HG03457 (cell line): ENCODE measurements around the gene SLCO1B3.
"Not testable (repeated sequence)": the region's sequence is repeated elsewhere in the genome, so short reads cannot be mapped to it uniquely, and the experiment has no call there.

ENCODE experiments used
- ATAC-seq: cut with Tn5 transposase; IDR thresholded peaks from one replicate; pipeline ENCODE4 v1.9.1; 2021; ENCODE audit warnings: moderate number of reproducible peaks; ENCODE audit not compliant: unreplicated experiment

Gene SLCO1B3, protein sequence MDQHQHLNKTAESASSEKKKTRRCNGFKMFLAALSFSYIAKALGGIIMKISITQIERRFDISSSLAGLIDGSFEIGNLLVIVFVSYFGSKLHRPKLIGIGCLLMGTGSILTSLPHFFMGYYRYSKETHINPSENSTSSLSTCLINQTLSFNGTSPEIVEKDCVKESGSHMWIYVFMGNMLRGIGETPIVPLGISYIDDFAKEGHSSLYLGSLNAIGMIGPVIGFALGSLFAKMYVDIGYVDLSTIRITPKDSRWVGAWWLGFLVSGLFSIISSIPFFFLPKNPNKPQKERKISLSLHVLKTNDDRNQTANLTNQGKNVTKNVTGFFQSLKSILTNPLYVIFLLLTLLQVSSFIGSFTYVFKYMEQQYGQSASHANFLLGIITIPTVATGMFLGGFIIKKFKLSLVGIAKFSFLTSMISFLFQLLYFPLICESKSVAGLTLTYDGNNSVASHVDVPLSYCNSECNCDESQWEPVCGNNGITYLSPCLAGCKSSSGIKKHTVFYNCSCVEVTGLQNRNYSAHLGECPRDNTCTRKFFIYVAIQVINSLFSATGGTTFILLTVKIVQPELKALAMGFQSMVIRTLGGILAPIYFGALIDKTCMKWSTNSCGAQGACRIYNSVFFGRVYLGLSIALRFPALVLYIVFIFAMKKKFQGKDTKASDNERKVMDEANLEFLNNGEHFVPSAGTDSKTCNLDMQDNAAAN

DNA sequence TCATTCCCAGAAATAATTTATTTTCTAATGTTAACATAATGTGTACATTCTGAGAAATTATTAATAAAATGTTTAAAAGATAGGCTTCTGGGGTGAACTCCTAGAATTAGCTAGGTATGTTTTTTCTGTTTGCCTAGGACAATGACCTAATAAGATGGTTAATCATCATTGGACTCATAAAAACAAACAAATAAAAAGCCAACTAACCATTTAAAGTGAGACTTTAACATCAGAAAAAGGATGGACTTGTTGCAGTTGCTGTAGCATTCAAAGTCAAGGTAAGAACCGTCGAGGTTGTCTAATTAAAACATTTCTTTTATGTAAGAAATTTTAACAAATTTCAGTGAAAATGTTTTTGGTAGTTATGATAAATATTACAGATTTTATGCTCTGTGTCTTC, at the start of gene SLCO1B3:
Gene SLCO1B3 (plus strand): TSS at position 219 of the 400 bp plus-strand sequence. CDS start 5,034 bp downstream, outside the sequence.
- no peak for ATAC-seq

DNA sequence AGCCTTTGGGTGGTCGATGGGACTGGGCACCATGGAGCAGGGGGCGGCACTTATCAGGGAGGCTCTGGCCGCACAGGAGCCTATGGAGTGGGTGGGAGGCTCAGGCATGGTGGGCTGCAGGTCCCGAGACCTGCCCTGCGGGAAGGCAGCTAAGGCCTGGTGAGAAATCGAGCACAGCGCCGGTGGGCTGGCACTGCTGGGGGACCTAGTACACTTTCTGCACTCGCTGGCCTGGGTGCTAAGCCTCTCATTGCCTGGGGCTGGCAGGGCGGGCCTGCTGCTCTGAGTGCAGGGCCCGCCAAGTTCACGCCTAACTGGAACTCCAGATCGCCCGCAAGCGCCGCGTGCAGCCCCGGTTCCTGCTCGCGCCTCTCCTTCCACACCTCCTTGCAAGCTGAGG, 33.1 kb upstream of the SLCO1B3 start:
- ATAC-seq: no peak

DNA sequence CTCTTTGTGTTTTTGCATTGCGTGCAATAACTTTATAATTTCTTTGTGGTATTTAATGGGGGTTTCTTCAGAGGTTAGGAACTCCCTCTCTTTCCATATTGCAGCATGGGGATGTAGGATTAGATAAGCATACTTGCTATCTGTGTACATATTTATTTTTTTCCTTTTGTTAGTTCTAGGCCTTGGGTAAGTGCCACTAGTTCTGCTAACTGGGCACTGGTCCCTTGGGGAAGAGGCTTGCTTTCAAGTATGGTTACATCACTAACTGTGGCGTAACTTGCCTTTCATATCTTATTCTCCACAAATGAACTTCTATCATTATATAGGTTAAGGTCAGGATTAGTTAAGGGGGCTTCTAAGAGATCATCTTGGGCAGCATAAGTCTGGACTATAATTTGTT, 31.5 kb upstream of the SLCO1B3 start:
- no peak for ATAC-seq

DNA sequence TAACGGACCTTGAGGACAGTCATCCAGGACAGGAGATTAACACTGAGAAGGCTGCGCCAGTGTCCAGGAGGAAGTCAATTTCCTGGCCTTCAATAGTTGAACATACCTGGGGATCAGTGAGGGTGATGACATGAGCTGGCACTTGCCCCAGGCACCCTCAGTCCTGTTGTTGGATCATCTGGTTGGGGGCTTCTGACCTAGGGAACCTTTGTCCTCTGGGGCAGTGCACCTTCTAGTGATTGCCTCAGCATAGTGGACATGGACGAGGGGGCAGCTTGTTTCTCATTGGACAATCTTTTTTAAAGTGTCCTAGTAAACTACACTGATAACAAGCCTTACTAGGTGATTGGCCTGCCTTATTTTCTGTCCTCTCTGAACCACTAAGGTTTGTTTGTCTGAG, 30.5 kb upstream of the SLCO1B3 start:
- ATAC-seq: not testable (repeated sequence)

GRCh38 chr12:20783796-20784357, 26.6 kb upstream of the SLCO1B3 start:
- not testable (repeated sequence) for ATAC-seq

GRCh38 chr12:20792971-20793370, 17.5 kb upstream of the SLCO1B3 start:
- ATAC-seq: no peak

GRCh38 chr12:20798554-20798953, 12.0 kb upstream of the SLCO1B3 start:
- no peak for ATAC-seq

DNA sequence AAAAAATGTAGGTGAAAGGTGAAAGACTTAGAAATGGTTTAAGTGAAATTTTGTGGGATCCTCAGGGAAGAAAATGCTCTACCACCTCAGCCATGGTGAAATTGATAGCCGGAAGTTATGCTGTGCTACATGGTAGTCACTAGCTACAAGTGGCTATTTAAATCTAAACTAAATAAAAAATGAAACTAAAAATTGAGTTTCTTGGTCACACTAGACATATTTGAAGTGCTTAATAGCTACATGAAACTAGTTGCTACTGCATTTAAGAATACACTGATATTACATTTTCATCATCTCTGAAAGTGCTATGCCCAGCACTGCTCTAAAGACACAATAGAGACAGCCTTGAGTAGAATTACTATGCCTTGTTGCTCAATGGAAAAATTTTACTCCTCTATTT, 10.3 kb upstream of the SLCO1B3 start:
- no peak for ATAC-seq

- no peak for ATAC-seq
These were observed 9.5 kb upstream of the SLCO1B3 start for GRCh38 chr12:20801035-20801434.

- no peak for ATAC-seq
These were observed 4.6 kb upstream of the SLCO1B3 start for GRCh38 chr12:20805921-20806320.

- no peak for ATAC-seq
These were observed 3.1 kb upstream of the SLCO1B3 start for GRCh38 chr12:20807192-20808080.

- no peak for ATAC-seq
These were observed 2.0 kb upstream of the SLCO1B3 start for GRCh38 chr12:20808521-20808920.

- no peak for ATAC-seq
These were observed 5.1 kb downstream of the SLCO1B3 start for GRCh38 chr12:20815574-20815973.

DNA sequence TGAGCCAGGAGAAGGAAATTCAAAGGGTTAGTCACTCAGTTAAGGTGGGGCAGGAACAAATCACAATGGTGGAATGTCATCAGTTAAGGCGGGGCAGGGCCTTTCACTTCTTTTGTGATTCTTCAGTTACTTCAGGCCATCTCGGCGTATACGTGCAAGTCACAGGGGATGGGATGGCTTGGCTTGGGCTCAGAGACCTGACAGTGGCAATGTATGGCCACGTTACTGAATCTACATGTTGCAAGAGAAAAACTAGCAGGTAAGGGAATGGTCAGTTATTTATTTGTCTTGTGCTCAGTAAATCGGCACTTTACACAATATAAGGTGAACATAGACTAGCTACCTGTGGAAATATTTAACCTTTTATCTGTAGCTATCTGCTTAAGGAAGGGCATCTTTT, 11.9 kb downstream of the SLCO1B3 start:
- ATAC-seq: no peak

- ATAC-seq: no peak
These were observed 12.4 kb downstream of the SLCO1B3 start for GRCh38 chr12:20822925-20823324.

GRCh38 chr12:20829919-20830318, 19.4 kb downstream of the SLCO1B3 start:
- no peak for ATAC-seq

DNA sequence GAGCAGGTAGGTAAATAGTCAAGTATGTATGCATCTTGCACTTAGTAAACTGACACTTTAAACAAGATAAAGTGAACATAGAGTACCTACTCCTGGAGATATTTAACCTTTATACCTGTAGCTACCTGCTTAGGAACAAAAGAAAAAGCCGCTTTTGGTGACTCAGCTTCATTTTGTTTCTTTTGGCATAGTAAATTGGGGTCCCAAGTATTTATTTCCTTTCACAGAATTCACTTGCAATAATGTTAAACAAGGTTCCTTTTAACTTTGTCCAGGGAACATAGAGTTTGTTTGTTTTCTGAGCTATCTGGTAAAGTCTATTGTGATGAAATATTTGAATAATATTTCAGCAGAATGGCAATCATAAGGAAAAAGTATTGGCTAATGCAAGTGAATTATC, 20.0 kb downstream of the SLCO1B3 start:
- ATAC-seq: no peak

GRCh38 chr12:20832911-20833310, 22.4 kb downstream of the SLCO1B3 start:
- ATAC-seq: no peak

GRCh38 chr12:20852649-20853048, 42.1 kb downstream of the SLCO1B3 start:
- ATAC-seq: no peak

DNA sequence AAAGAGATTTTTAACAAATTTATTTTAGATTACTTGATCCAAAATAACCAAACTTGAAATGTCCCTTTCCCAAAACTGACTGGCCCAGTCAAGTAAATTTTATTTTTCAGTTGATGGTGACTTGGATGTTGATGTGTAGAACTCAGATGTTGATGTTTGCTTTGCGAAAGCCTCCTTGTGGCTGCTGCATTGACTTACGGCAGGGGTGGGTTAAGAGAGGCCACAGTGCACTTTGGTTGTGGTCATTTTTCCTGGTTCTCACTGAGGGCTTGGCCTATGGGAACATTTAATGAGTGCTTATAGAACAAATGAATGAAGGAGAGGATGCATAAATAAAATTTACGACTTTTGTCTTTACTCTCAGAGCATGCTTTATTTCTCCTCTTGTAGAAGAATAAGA, 52.6 kb downstream of the SLCO1B3 start:
- ATAC-seq: no peak

DNA sequence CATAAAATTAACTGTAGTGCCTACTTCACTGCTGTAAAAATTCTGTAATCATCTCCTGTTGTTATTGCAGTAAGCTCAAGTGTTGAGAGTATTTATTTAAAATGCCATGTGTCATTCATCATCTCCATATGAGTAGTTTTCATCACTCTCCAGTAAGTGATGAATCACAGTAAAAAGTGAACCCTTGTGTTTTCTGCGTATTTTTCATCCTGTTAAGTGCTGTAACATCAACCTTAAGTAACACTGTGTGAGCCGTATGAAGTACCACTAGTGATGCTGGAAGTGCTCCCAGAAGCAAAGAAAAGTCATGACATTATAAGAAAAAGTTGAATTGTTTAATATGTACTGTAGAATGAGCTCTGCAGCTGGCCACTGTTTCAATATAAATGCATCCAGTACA, 55.4 kb downstream of the SLCO1B3 start:
- ATAC-seq: no peak
